Muscle layer of colon (tissue), 2 donors: ENCODE measurements around the gene TXLNB.
A peak's percentile ranks its signal among the peaks of the same experiment; 100 is the strongest.

Source experiments
- H3K27ac ChIP-seq: one replicate; pipeline ENCODE4 v1.7.0; 2013; ENCODE audit warnings: low read depth, mild to moderate bottlenecking, low read length, moderate library complexity
- H3K27me3 ChIP-seq, 2 donors: one replicate each; pipeline ENCODE4 v1.7.0; 2013; ENCODE audit warnings: low read length in 2 of 2, mild to moderate bottlenecking in 2 of 2; ENCODE audit not compliant: insufficient read depth in 2 of 2, control insufficient read depth in 1 of 2
- H3K36me3 ChIP-seq: one replicate; pipeline ENCODE4 v1.7.0; 2013; ENCODE audit warnings: mild to moderate bottlenecking, low read length; ENCODE audit not compliant: insufficient read depth
- H3K4me1 ChIP-seq: one replicate; pipeline ENCODE4 v1.7.0; 2013; ENCODE audit warnings: mild to moderate bottlenecking, low read length; ENCODE audit not compliant: insufficient read depth
- H3K4me3 ChIP-seq, 2 donors: one replicate each; pipeline ENCODE4 v1.7.0; 2013; ENCODE audit warnings: low read length in 2 of 2, low read depth in 1 of 2, mild to moderate bottlenecking in 1 of 2, moderate library complexity in 1 of 2
- H3K9ac ChIP-seq: one replicate; pipeline ENCODE4 v1.7.0; 2013; ENCODE audit warnings: low read length
- H3K9me3 ChIP-seq: one replicate; pipeline ENCODE4 v1.7.0; 2013; ENCODE audit warnings: mild to moderate bottlenecking, low read length
- donor health status: abdominal sarcoma.
- donor health status: Adenocarcinoma of cecum.

TXLNB gene

DNA sequence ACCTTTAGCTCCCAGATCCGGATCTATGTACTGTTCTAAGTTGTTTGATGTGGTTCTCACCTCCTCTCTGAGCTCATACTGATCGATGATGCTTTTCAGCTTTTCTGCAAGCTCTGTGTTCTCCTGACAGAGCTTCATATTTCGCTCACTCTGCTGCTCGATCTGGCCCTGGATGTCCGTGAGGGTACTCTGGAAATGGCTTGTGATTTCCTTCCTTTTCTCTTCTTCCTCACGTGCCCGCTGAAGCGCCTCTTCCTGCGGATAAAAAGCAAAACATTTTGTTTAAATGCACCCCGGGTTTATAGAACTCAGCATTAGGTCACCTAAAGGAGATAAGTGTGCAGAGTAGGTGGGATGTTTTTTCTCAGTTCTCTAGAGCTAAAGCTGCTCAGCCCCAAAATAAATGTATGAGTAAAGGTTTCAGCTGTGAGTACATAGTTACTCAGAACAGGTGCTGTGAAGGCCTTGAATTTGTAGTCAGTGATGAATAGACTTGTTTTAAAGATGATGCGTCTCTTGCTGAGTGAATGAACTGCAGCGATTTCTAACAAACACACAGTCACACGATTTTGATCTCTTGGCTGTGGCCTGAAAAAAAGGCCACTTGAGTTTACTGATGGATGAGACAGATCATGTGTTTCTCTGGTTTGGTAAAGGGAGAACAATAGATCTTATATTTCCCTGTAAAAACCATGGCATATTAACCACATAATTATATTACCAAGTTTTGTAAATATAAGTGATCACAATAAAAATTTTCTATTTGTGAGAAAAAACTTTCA is 29.1 kb downstream of the TXLNB start:
- no peak overlapping the region for H3K9ac ChIP-seq
- no peak overlapping the region for H3K27ac ChIP-seq
- no peaks in the 10 kb centered on the region for H3K9me3 ChIP-seq

DNA sequence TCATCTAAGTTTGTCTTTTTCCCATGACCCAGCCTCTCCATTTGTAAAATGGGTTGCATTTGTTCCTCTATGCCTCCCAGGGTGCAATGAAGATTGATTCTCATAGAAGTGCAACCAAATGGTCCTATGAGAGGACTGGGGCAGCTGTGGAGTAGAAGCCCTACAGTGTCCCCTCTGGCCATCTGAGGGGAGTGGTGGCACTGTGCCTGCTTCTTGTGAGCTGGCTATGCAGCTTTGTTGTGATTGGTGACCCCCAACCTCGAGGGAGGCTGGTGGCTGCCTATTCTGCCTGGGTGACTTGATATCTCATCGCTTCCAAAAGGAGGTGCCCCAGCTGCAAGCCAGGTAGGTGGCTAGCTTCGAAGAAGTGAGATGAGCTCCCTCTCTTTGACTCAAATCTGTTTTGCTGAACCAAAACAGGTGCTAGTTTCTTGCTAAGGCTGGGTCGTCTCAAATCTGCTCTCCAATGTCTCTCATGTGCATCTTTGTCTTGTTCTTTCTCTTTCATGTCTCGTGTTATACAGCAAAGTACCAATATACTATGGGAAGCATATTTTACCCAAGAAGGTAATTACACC is 33.9 kb downstream of the TXLNB start:
- Histone ChIP-seq H3K4me1 (no peaks in the 10 kb centered on the region), H3K36me3 (no peaks in the 10 kb centered on the region), H3K27me3 (no peaks in the 10 kb centered on the region), H3K9me3 (no peaks in the 10 kb centered on the region), H3K9ac (no peak overlapping the region), H3K27ac (no peak overlapping the region), H3K4me3 (no peak overlapping the region)

More for the DNA sequence above, 29.1 kb downstream of the TXLNB start:
- Histone ChIP-seq H3K27me3 (no peaks in the 10 kb centered on the region), H3K4me3 (no peak overlapping the region), H3K4me1 (no peaks in the 10 kb centered on the region), H3K36me3 (no peaks in the 10 kb centered on the region)

- Histone ChIP-seq H3K36me3 (no peaks in the 10 kb centered on the region), H3K9ac (no peak overlapping the region), H3K9me3 (no peaks in the 10 kb centered on the region), H3K27ac (no peak overlapping the region), H3K27me3 (no peaks in the 10 kb centered on the region), H3K4me1 (no peaks in the 10 kb centered on the region), H3K4me3 (no peak overlapping the region)
These were observed 34.5 kb downstream of the TXLNB start for GRCh38 chr6:139257291-139257690.

GRCh38 chr6:139256087-139256486 is 35.7 kb downstream of the TXLNB start:
- no peak overlapping the region for H3K9ac ChIP-seq
- no peaks in the 10 kb centered on the region for H3K9me3 ChIP-seq
- H3K27ac ChIP-seq, result no peak overlapping the region
- H3K27me3 ChIP-seq, result no peaks in the 10 kb centered on the region
- no peak overlapping the region for H3K4me3 ChIP-seq
- H3K36me3 ChIP-seq, result no peaks in the 10 kb centered on the region
- peaks cover 5% of the 10 kb centered on the region for H3K4me1 ChIP-seq

DNA sequence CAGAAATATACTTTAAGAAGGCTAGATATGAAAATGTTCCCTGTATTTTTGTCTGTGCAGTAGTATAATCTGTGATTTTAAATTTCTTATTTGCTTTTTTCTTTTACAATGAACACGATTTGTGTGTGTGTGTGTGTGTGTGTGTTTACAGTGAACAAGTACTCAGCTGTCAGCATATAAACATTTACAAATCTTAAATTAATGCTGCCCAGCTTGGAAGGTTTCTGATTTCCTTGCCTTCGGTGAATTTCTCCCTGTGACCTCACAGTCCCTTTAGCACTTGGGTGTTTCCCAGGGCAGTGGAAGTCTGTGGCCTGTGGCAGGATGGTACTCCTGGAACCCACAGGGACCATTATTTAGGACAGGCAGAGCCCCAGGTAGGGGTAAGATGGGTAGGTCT is 37.6 kb downstream of the TXLNB start:
- H3K9ac ChIP-seq, result no peak overlapping the region
- H3K4me1 ChIP-seq, result peaks cover 5% of the 10 kb centered on the region
- H3K27ac ChIP-seq, result no peak overlapping the region
- H3K36me3 ChIP-seq, result no peaks in the 10 kb centered on the region
- no peaks in the 10 kb centered on the region for H3K27me3 ChIP-seq
- no peak overlapping the region for H3K4me3 ChIP-seq
- H3K9me3 ChIP-seq, result no peaks in the 10 kb centered on the region

- no peaks in the 10 kb centered on the region for H3K36me3 ChIP-seq
- H3K27ac ChIP-seq, result no peak overlapping the region
- H3K4me1 ChIP-seq, result peaks cover 5% of the 10 kb centered on the region
- no peak overlapping the region for H3K9ac ChIP-seq
- no peaks in the 10 kb centered on the region for H3K27me3 ChIP-seq
- H3K9me3 ChIP-seq, result no peaks in the 10 kb centered on the region
- H3K4me3 ChIP-seq, result no peak overlapping the region
These were observed 38.1 kb downstream of the TXLNB start for GRCh38 chr6:139253656-139254055.

GRCh38 chr6:139251691-139252390 is 40.0 kb downstream of the TXLNB start:
- H3K9ac ChIP-seq, result no peak overlapping the region
- H3K4me1 ChIP-seq, result peaks cover 5% of the 10 kb centered on the region
- H3K27ac ChIP-seq, result peak overlapping the region; percentile 7

GRCh38 chr6:139251045-139251690 is 40.6 kb downstream of the TXLNB start:
- Histone ChIP-seq H3K4me1 (peaks cover 5% of the 10 kb centered on the region), H3K4me3 (no peak overlapping the region), H3K9ac (no peak overlapping the region), H3K36me3 (no peaks in the 10 kb centered on the region), H3K27me3 (no peaks in the 10 kb centered on the region), H3K27ac (peak overlapping the region; percentile 7), H3K9me3 (no peaks in the 10 kb centered on the region)

More at GRCh38 chr6:139251691-139252390, 40.0 kb downstream of the TXLNB start:
- H3K4me3 ChIP-seq, result no peak overlapping the region
- no peaks in the 10 kb centered on the region for H3K36me3 ChIP-seq
- no peaks in the 10 kb centered on the region for H3K27me3 ChIP-seq
- no peaks in the 10 kb centered on the region for H3K9me3 ChIP-seq

DNA sequence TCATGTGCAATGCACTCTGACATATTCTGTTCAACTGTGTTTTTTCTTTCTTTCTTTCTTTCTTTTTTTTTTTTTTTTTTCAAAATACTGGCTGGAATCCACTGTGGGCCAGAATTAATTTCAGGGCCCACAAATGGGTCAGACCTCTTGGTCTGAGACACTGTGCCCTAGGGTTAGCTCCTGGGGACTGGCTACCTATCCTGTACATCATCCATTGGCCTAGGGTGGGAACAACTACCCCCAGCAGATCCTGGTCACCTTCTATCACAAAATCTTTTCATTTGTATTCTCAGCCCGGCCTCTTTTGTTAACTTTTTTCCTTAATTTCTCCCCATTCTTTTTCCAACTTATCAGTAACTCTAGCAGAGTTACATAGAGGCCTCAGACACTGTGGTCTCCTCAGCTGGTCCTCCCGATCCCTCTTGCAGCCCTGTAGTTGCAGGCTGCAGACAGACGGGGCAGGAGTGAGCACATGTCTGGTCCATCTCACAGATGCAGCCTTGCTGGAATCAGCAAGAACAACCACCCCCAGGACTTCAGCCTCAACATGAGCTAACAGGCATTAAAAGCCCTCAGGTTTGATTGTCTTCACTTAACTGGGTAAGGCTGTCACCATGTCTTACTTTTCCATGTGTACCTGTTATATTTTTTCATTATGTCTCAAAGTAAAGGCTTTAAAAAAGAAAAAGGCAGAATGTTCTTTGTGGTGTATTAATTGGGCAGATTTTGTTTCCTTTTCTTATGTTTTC is 41.3 kb downstream of the TXLNB start:
- Histone ChIP-seq H3K27ac (no peak overlapping the region), H3K4me1 (peaks cover 5% of the 10 kb centered on the region), H3K36me3 (no peaks in the 10 kb centered on the region), H3K9ac (no peak overlapping the region), H3K4me3 (no peak overlapping the region), H3K27me3 (no peaks in the 10 kb centered on the region), H3K9me3 (no peaks in the 10 kb centered on the region)

DNA sequence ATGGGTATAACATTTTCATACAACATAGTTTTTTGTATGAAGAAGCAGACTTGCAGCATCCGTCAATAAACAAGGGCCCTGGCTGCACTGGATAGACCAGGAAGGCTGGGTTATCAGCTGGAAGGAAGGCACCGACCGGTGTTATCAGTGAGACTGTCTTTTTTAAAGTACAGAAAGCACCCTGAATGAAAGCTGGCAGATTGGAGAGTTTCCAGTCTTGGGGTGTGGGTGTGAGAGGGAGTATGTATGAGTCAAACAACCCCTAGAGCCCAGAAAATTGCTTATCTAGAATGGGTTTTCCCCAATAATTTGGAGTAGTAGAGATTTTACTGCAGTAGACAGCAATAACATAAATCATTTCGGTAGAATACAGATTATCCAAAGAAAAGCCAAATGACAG is 42.4 kb downstream of the TXLNB start:
- Histone ChIP-seq H3K27me3 (no peaks in the 10 kb centered on the region), H3K4me1 (peaks cover 5% of the 10 kb centered on the region), H3K36me3 (no peaks in the 10 kb centered on the region), H3K9me3 (no peaks in the 10 kb centered on the region), H3K4me3 (no peak overlapping the region), H3K27ac (no peak overlapping the region), H3K9ac (no peak overlapping the region)

DNA sequence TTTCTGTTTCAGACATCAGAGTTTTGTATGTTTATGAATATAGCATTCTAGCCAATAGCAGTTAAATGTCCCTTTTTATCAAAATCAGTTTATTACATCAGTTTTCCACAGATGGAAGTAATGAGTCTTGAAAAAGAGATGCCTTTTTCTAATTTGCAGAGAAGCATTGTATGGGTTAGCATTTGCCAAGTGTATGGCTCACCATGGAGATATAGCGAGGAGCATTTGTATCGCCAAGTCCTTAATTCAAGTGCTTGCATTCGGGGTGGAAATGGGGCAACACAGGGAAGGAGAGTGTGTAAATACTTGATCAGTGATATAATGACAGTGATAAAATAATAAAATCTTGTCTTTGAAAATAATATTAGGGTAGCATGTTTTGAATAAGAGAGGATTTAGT is 42.9 kb downstream of the TXLNB start:
- H3K9ac ChIP-seq, result no peak overlapping the region
- H3K27me3 ChIP-seq, result no peaks in the 10 kb centered on the region
- H3K4me3 ChIP-seq, result no peak overlapping the region
- no peak overlapping the region for H3K27ac ChIP-seq
- H3K36me3 ChIP-seq, result no peaks in the 10 kb centered on the region
- H3K4me1 ChIP-seq, result peaks cover 5% of the 10 kb centered on the region
- H3K9me3 ChIP-seq, result no peaks in the 10 kb centered on the region
